ENCODE measurements around the gene SREBF2. TPM values are rescaled to one million over a fixed set of nuclear protein-coding genes. Genes with fewer than 3 reads are reported as not detected.

Gene SREBF2
- polyA plus RNA-seq, 1 donor from 2014 or later, result 73.0 TPM

- Histone ChIP-seq H3F3A (ENCODE audit: insufficient read depth, low read length, poor library complexity, severe bottlenecking) (no peaks in the 10 kb centered on the region), H4K20me1 (ENCODE audit: insufficient read depth) (no peaks in the 10 kb centered on the region), H3K9me2 (ENCODE audit: insufficient read depth, low read length) (no peaks in the 10 kb centered on the region), H3K27ac (ENCODE audit: low read length) (no peak overlapping the region), H3K36me3 (ENCODE audit: insufficient read depth, low read length) (no peaks in the 10 kb centered on the region), H2AFZ (ENCODE audit: low read depth, low read length) (no peak overlapping the region), H3K4me3 (ENCODE audit: low read length) (no peak overlapping the region), H3K27me3 (ENCODE audit: insufficient read depth, low read depth, low read length) (no peaks in the 10 kb centered on the region), H3K4me2 (ENCODE audit: low read length) (no peak overlapping the region), H3K79me2 (replicated peaks; ENCODE audit: insufficient read depth, low read length) (no peaks in the 10 kb centered on the region), H3K9me3 (ENCODE audit: low read length) (no peaks in the 10 kb centered on the region), H3K9ac (ENCODE audit: low read length) (no peak overlapping the region)
- TF ChIP-seq TAF1 (IDR thresholded peaks at IDR 0.05; ENCODE audit: low read depth), result no peak
- no peak for TF ChIP-seq RAD21 (conservative IDR thresholded peaks at IDR 0.05)
- TF ChIP-seq EP300 (conservative IDR thresholded peaks at IDR 0.05; ENCODE audit: poor library complexity, severe bottlenecking), result no peak
- TF ChIP-seq EZH2 (IDR thresholded peaks at IDR 0.05; ENCODE audit: borderline replicate concordance, insufficient read depth, low read length, poor library complexity, severe bottlenecking), result no peak
- TF ChIP-seq POLR2AphosphoS5 (IDR thresholded peaks at IDR 0.05), result no peak
- no peak for TF ChIP-seq MXI1 (conservative IDR thresholded peaks at IDR 0.05; ENCODE audit: poor library complexity, severe bottlenecking)
Measured at GRCh38 chr22:41818011-41818410, 14.9 kb upstream of the SREBF2 start.

- TF ChIP-seq POLR2AphosphoS5 (IDR thresholded peaks at IDR 0.05) (no peak), SMC3 (conservative IDR thresholded peaks at IDR 0.05; ENCODE audit: poor library complexity) (no peak), TAF1 (IDR thresholded peaks at IDR 0.05; ENCODE audit: low read depth) (no peak), EP300 (conservative IDR thresholded peaks at IDR 0.05; ENCODE audit: poor library complexity, severe bottlenecking) (no peak), CTCF (IDR thresholded peaks at IDR 0.05; ENCODE audit: poor library complexity, severe bottlenecking) (no peak), RAD21 (conservative IDR thresholded peaks at IDR 0.05) (no peak), REST (IDR thresholded peaks at IDR 0.05; ENCODE audit: borderline replicate concordance) (no peak)
- Histone ChIP-seq H3K9me3 (ENCODE audit: low read length) (no peaks in the 10 kb centered on the region), H3K79me2 (replicated peaks; ENCODE audit: insufficient read depth, low read length) (no peaks in the 10 kb centered on the region), H3K27ac (ENCODE audit: low read length) (no peak overlapping the region), H3K9ac (ENCODE audit: low read length) (no peak overlapping the region), H2AFZ (ENCODE audit: low read depth, low read length) (no peak overlapping the region), H3K4me2 (ENCODE audit: low read length) (no peak overlapping the region), H3K9me2 (ENCODE audit: insufficient read depth, low read length) (no peaks in the 10 kb centered on the region), H3K27me3 (ENCODE audit: insufficient read depth, low read depth, low read length) (no peaks in the 10 kb centered on the region), H4K20me1 (ENCODE audit: insufficient read depth) (no peaks in the 10 kb centered on the region), H3F3A (ENCODE audit: insufficient read depth, low read length, poor library complexity, severe bottlenecking) (no peaks in the 10 kb centered on the region), H3K36me3 (ENCODE audit: insufficient read depth, low read length) (no peaks in the 10 kb centered on the region), H3K4me3 (ENCODE audit: low read length) (no peak overlapping the region)
Measured at GRCh38 chr22:41818596-41818995, 14.3 kb upstream of the SREBF2 start.

GRCh38 chr22:41819257-41819656 lies 13.6 kb upstream of the SREBF2 start:
- Histone ChIP-seq H3K79me2 (replicated peaks; ENCODE audit: insufficient read depth, low read length) (no peaks in the 10 kb centered on the region), H3K9ac (ENCODE audit: low read length) (no peak overlapping the region), H3K27me3 (ENCODE audit: insufficient read depth, low read depth, low read length) (no peaks in the 10 kb centered on the region), H3K9me2 (ENCODE audit: insufficient read depth, low read length) (no peaks in the 10 kb centered on the region), H3K4me3 (ENCODE audit: low read length) (no peak overlapping the region), H3F3A (ENCODE audit: insufficient read depth, low read length, poor library complexity, severe bottlenecking) (no peaks in the 10 kb centered on the region), H3K9me3 (ENCODE audit: low read length) (no peaks in the 10 kb centered on the region), H3K36me3 (ENCODE audit: insufficient read depth, low read length) (no peaks in the 10 kb centered on the region), H3K4me2 (ENCODE audit: low read length) (no peak overlapping the region), H4K20me1 (ENCODE audit: insufficient read depth) (no peaks in the 10 kb centered on the region), H2AFZ (ENCODE audit: low read depth, low read length) (no peak overlapping the region), H3K27ac (ENCODE audit: low read length) (no peak overlapping the region)
- TF ChIP-seq EZH2 (IDR thresholded peaks at IDR 0.05; ENCODE audit: borderline replicate concordance, insufficient read depth, low read length, poor library complexity, severe bottlenecking) (no peak), POLR2AphosphoS5 (IDR thresholded peaks at IDR 0.05) (no peak), TAF1 (IDR thresholded peaks at IDR 0.05; ENCODE audit: low read depth) (no peak), REST (IDR thresholded peaks at IDR 0.05; ENCODE audit: borderline replicate concordance) (no peak), RAD21 (conservative IDR thresholded peaks at IDR 0.05) (no peak), SMC3 (conservative IDR thresholded peaks at IDR 0.05; ENCODE audit: poor library complexity) (no peak), CTCF (IDR thresholded peaks at IDR 0.05; ENCODE audit: poor library complexity, severe bottlenecking) (no peak), EP300 (conservative IDR thresholded peaks at IDR 0.05; ENCODE audit: poor library complexity, severe bottlenecking) (no peak), MXI1 (conservative IDR thresholded peaks at IDR 0.05; ENCODE audit: poor library complexity, severe bottlenecking) (no peak)
